GM20000 (cell line): ENCODE results near the gene FAM89B.

ENCODE experiments used
- DNase-seq: peaks from one replicate; pipeline ENCODE4 v3.0.0; 2012; ENCODE audit warnings: low spot score
- TF ChIP-seq, protein P1 (sequence below): IDR thresholded peaks from 2 replicates; pipeline ENCODE4 v1.5.1; 2012; ENCODE audit warnings: mild to moderate bottlenecking, control low read depth; ENCODE audit errors: extremely low read depth, missing control alignments

Gene FAM89B

DNA sequence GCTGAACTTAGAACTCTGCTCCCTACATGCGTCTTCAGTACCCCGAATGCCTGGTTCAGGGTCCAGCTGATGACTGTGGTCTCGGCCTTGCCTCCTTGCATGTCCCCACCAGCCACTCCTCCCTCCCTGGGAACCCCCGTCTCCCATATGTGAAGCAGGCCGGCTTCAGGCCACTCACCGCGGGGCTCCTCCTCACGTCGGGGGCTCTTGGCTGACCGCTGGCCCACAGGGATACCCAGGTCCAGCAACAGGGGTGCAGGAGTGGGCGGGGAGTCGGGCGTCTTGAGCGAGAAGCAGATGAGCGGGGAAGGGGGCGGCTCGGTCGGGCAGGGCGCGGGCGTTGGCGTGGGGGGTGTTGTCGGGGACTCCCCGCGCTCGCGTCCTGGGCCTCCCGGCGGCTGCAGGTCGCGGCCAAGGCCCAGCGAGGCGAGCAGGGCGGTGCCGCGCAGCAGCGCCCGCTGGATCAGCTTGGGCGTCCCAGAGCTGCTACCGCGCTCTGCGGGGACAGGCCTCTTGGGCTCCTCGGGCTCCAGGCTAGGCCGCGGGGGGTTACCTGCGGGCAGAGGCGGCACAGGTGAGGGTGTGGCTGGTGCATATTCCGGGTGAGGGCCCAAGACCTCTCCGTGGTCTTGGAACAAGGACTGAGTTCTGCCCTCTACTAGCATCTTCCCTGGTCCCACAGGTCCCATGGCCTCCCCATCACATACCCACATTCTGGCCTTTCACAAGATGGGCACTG lies 27.0 kb downstream of the FAM89B start:
- DNase-seq = no peak
- TF ChIP-seq, protein P1, sequence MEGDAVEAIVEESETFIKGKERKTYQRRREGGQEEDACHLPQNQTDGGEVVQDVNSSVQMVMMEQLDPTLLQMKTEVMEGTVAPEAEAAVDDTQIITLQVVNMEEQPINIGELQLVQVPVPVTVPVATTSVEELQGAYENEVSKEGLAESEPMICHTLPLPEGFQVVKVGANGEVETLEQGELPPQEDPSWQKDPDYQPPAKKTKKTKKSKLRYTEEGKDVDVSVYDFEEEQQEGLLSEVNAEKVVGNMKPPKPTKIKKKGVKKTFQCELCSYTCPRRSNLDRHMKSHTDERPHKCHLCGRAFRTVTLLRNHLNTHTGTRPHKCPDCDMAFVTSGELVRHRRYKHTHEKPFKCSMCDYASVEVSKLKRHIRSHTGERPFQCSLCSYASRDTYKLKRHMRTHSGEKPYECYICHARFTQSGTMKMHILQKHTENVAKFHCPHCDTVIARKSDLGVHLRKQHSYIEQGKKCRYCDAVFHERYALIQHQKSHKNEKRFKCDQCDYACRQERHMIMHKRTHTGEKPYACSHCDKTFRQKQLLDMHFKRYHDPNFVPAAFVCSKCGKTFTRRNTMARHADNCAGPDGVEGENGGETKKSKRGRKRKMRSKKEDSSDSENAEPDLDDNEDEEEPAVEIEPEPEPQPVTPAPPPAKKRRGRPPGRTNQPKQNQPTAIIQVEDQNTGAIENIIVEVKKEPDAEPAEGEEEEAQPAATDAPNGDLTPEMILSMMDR = no peak

GRCh38 chr11:65599955-65600246 lies 27.6 kb downstream of the FAM89B start:
- TF ChIP-seq, protein P1 = no peak

GRCh38 chr11:65604258-65604657 lies 31.9 kb downstream of the FAM89B start:
- TF ChIP-seq, protein P1 = no peak
- no peak for DNase-seq

More at GRCh38 chr11:65599955-65600246, 27.6 kb downstream of the FAM89B start:
- DNase-seq = no peak

- TF ChIP-seq, protein P1 = no peak
- peak; percentile 22 for DNase-seq
Measured at GRCh38 chr11:65606876-65607613, 34.7 kb downstream of the FAM89B start.

- TF ChIP-seq, protein P1 = no peak
- DNase-seq = peak; percentile 26
Measured at GRCh38 chr11:65607614-65608426, 35.5 kb downstream of the FAM89B start.

- DNase-seq = no peak
- TF ChIP-seq, protein P1 = no peak
Measured at GRCh38 chr11:65609229-65609628, 36.9 kb downstream of the FAM89B start.

- no peak for DNase-seq
- TF ChIP-seq, protein P1 = no peak
Measured at GRCh38 chr11:65609665-65610064, 37.3 kb downstream of the FAM89B start.
